Fibroblast of pulmonary artery (primary cell): ENCODE results near the gene SLC30A1.
"Not testable (repeated sequence)": the region's sequence is repeated elsewhere in the genome, so short reads cannot be mapped to it uniquely, and the experiment has no call there.

ENCODE experiments used
- DNase-seq: peaks from one replicate; pipeline ENCODE4 v3.0.0-alpha.2; 2010; ENCODE audit warnings: low read depth
- H3K4me3 ChIP-seq: replicated peaks from 2 replicates; pipeline ENCODE4 v1.5.1; 2011; ENCODE audit warnings: low read depth, mild to moderate bottlenecking, control low read depth, low read length, moderate library complexity
- TF ChIP-seq, protein P1 (sequence below): IDR thresholded peaks from 2 replicates; pipeline ENCODE4 v1.5.1; 2011; ENCODE audit warnings: mild to moderate bottlenecking, control low read depth, low read length, inconsistent platforms; ENCODE audit errors: missing control alignments

The SLC30A1 gene

DNA sequence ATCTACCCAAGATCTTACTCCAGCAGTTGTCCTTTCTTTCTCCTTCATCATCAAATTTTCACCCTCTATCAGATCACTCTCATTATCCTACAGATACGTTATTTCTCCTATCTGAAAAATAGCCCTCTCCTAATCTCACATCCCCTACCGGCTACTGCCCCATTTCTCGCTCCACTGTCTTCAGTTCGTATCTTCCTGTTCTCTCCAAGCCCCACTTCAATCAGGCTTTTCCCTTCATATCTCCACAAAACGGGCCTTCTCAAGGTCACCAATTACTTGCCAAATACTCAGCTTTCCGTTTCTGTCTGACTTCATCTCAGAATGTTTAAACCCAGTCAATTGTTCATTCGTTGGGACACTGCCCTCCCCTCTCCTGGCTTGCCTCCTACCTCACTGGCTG is 32.4 kb downstream of the SLC30A1 start:
- H3K4me3 ChIP-seq = no peak overlapping the region
- DNase-seq = no peak
- TF ChIP-seq, protein P1, sequence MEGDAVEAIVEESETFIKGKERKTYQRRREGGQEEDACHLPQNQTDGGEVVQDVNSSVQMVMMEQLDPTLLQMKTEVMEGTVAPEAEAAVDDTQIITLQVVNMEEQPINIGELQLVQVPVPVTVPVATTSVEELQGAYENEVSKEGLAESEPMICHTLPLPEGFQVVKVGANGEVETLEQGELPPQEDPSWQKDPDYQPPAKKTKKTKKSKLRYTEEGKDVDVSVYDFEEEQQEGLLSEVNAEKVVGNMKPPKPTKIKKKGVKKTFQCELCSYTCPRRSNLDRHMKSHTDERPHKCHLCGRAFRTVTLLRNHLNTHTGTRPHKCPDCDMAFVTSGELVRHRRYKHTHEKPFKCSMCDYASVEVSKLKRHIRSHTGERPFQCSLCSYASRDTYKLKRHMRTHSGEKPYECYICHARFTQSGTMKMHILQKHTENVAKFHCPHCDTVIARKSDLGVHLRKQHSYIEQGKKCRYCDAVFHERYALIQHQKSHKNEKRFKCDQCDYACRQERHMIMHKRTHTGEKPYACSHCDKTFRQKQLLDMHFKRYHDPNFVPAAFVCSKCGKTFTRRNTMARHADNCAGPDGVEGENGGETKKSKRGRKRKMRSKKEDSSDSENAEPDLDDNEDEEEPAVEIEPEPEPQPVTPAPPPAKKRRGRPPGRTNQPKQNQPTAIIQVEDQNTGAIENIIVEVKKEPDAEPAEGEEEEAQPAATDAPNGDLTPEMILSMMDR = no peak

DNA sequence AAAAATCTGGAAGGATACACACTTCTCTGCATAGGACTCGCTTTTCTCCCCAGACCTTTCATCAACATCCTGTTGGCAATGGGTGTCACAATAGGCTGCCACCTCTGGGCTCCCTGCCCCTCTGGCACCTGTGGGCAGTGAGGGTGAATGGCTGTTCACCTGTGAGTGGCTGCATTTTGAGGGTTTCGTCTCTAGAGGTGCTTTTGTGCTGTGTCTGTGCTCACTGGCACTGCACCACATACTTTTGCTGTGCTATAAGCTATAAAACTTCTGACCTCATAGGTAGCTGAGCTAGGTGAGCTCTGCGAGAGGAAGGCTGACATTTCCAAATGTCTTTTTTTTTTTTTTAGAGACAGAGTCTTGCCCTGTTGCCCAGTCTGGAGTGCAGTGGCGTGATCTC is 35.9 kb downstream of the SLC30A1 start:
- no peak overlapping the region for H3K4me3 ChIP-seq
- no peak for DNase-seq
- TF ChIP-seq, protein P1 = no peak

DNA sequence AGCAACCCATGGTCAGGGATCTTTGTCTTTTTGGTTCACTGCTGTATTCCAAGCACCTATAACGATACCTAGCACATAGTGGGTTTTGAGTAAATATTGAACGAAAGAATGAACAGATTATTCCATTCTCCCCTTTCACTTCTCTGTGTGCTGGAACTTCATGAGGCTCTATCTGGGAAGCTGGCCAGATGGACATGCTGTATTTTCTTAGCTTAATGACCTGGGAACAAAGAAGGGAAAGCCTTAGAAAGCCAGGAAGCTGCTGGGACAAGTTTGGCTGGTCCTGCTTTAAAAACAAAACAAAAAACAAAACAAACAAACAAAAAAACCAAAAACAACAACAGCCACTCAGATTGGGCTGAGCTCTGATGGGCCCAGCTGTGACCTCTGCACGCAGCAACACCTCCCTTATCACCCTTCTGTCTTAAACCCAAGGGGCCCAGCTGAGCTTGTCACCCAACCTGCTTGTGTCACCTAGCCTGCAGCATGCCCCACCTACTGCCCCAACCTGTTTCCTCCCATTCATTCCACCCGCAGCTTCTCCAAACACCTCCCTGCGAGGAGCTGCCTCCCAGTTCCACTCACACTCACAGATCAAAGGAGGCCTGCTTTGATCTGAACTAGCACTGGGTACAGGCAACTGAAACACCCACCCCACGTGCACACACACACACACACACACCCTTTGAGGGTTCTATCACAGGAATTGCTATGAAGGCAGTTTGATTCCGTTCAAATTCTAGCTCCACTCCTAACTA is 37.1 kb downstream of the SLC30A1 start:
- no peak overlapping the region for H3K4me3 ChIP-seq
- TF ChIP-seq, protein P1 = no peak
- DNase-seq = peak; percentile 45

DNA sequence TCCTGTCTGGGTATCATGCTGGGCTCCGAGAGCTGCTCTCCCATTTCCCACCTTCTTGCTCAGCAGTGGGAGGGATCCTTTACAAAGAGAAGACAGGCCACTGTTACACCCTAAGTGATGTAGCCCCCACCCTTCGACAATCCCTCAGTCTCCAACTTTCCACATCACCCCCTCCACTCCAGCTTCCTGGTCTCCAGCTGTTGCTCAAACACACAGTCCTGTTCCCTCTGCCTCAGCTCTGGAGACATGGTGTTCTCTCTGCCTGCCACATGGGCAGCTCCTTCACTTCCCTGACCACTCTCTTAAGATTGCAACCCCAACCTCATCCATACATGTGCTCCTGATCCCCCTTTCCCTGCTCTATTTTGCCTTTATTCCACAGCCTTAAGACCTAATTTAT is 37.7 kb downstream of the SLC30A1 start:
- DNase-seq = no peak
- no peak overlapping the region for H3K4me3 ChIP-seq
- TF ChIP-seq, protein P1 = no peak

DNA sequence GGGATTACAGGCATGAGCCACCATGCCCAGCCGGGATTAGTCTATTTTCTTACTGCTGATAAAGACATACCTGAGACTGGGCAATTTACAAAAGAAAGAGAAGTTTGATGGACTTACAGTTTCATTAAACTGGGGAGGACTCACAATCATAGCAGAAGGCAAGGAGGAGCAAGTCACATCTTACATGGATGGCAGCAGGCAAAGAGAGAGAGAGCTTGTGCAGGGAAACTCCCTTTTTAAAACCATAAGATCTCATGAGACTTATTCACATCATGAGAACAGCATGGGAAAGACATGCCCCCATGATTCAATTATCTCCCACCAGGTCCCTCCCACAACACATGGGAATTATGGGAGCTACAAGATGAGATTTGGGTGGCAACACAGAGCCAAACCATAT is 38.1 kb downstream of the SLC30A1 start:
- not testable (repeated sequence) for DNase-seq, H3K4me3 ChIP-seq

DNA sequence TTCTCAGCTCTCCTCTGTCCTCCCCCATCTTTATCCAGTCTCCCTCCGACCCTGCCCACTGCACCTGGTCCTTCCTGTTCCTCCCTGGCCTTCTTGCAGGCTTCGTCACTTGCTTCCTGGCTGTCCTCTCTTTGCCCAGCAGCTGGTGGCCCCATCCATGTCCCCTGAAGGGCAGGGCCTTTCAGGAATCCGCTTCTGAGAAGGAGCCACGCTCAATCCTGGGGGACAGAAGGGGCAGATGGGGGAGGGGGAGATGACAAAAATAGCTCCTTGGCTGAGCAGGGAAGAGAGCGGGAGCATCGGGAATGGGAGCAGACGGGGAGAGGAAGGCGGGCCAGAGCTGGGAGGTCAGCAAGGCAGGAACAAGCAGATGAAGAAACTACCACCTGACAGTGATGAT is 40.7 kb downstream of the SLC30A1 start:
- TF ChIP-seq, protein P1 = no peak
- H3K4me3 ChIP-seq = no peak overlapping the region
- no peak for DNase-seq

DNA sequence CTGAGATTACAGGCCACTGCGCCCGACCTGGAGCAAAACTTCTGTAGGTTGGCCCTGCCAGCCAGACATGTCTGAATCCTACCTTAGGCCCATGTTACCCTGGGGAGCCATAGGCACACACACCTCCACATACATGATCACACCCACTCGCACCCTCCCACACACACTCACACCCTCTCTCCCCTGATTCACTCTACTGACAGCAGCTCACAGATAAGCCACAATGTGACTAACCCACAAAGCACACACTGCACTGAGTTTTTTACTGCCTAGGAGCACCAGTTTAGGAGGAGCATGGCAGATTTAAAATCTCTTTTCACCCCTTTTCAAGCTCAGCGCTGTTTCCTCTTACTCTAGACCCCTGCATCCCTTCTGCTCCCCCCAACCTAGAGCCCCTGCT is 41.7 kb downstream of the SLC30A1 start:
- DNase-seq = peak; percentile 44
- TF ChIP-seq, protein P1 = no peak
- H3K4me3 ChIP-seq = no peak overlapping the region
